DMS79 treated with DMSO at 0.1 percent for 48 hours (cell line): ENCODE data around the gene PLIN5.

Source experiments
- DNase-seq: peaks from one replicate; lab custom pipeline; 2025; lab: John Stamatoyannopoulos, UW

Gene PLIN5

GRCh38 chr19:4534836-4535658, at the start of gene PLIN5:
Gene PLIN5, minus strand, starts transcription at chr19:4535224. Its CDS starts 1,150 bp downstream, at chr19:4534074.
- peak; percentile 87 for DNase-seq

GRCh38 chr19:4583961-4584669, 49.1 kb upstream of the PLIN5 start:
- DNase-seq: no peak

- no peak for DNase-seq
These were observed 48.2 kb upstream of the PLIN5 start for GRCh38 chr19:4582980-4583842.

GRCh38 chr19:4581666-4582553, 46.9 kb upstream of the PLIN5 start:
- DNase-seq: peak; percentile 12

GRCh38 chr19:4580961-4581665, 46.1 kb upstream of the PLIN5 start:
- DNase-seq: no peak

GRCh38 chr19:4580021-4580901, 45.2 kb upstream of the PLIN5 start:
- no peak for DNase-seq

- no peak for DNase-seq
These were observed 44.4 kb upstream of the PLIN5 start for GRCh38 chr19:4579389-4579788.

GRCh38 chr19:4578552-4579248, 43.7 kb upstream of the PLIN5 start:
- DNase-seq: no peak

GRCh38 chr19:4577020-4577782, 42.2 kb upstream of the PLIN5 start:
- no peak for DNase-seq

- peak; percentile 10 for DNase-seq
These were observed 41.3 kb upstream of the PLIN5 start for GRCh38 chr19:4576016-4576933.

- peak; percentile 6 for DNase-seq
These were observed 40.4 kb upstream of the PLIN5 start for GRCh38 chr19:4575267-4576015.

GRCh38 chr19:4573682-4574081, 38.7 kb upstream of the PLIN5 start:
- no peak for DNase-seq

GRCh38 chr19:4571305-4571917, 36.4 kb upstream of the PLIN5 start:
- DNase-seq: no peak

- no peak for DNase-seq
These were observed 35.9 kb upstream of the PLIN5 start for GRCh38 chr19:4570916-4571304.

- no peak for DNase-seq
These were observed 35.4 kb upstream of the PLIN5 start for GRCh38 chr19:4570402-4570801.

- no peak for DNase-seq
These were observed 33.9 kb upstream of the PLIN5 start for GRCh38 chr19:4568886-4569285.
